Lower lobe of right lung (tissue), 2 donors: ENCODE results near the gene UBE2V1. TPM values are rescaled to one million over a fixed set of nuclear protein-coding genes. Genes with fewer than 3 reads are reported as not detected.

ENCODE experiments used
- ATAC-seq, 2 donors: fragments of 200-7000 bp; cut with Tn5 transposase; one replicate each; pipeline ENCODE4 v1.9.1; 2020 to 2022; ENCODE audit warnings: mild to moderate bottlenecking in 2 of 2, moderate library complexity in 2 of 2
- DNase-seq: peaks from one replicate; pipeline ENCODE4 v3.0.0-alpha.2; 2020
- H3K27ac ChIP-seq: fragments of 200-600 bp; one replicate; pipeline ENCODE4 v1.8.0; 2022
- H3K27me3 ChIP-seq: fragments of 200-600 bp; one replicate; pipeline ENCODE4 v1.8.0; 2022; ENCODE audit warnings: low read depth
- H3K36me3 ChIP-seq: fragments of 200-600 bp; one replicate; pipeline ENCODE4 v1.8.0; 2022; ENCODE audit warnings: mild to moderate bottlenecking
- H3K4me1 ChIP-seq: fragments of 200-600 bp; one replicate; pipeline ENCODE4 v1.8.0; 2022
- H3K4me3 ChIP-seq: fragments of 200-600 bp; one replicate; pipeline ENCODE4 v1.8.0; 2022; ENCODE audit warnings: mild to moderate bottlenecking
- H3K9me3 ChIP-seq: fragments of 200-600 bp; one replicate; pipeline ENCODE4 v1.8.0; 2022
- CTCF ChIP-seq: fragments of 200-600 bp; IDR thresholded peaks from one replicate; pipeline ENCODE4 v1.8.0; 2022; ENCODE audit warnings: antibody characterized with exemption, mild to moderate bottlenecking
- intact Hi-C: fragments of 100-400 bp; cut with DNase I; formaldehyde crosslinking; loops from one replicate; pipeline ENCODE4 v1.11.0; 2022
- total RNA-seq: library from RNA; stranded (reverse); fragmentation: NEBNext Ultra II Directional; extraction: Animal tissue kit (Norgen Biotek cat#: 25700); gene quantifications from one replicate; pipeline ENCODE4 v1.2.1, GENCODE V29; 2021
- donor health status: DM: no; HTN: yes; CAD: no; lungs with severe emphysema.

The UBE2V1 gene
- total RNA-seq, 1 donor from 2014 or later, result 83.4 TPM

- peaks cover 12% of the 10 kb centered on the region for H3K4me1 ChIP-seq
- H3K27me3 ChIP-seq, result no peaks in the 10 kb centered on the region
- TF ChIP-seq CTCF, result no peak
- H3K27ac ChIP-seq, result no peak overlapping the region
- ATAC-seq (peak in 1 of 2 donors; percentile 15), DNase-seq (no peak)
- H3K4me3 ChIP-seq, result no peak overlapping the region
- peaks cover 63% of the 10 kb centered on the region for H3K36me3 ChIP-seq
- intact Hi-C loops, result no loop called here
- H3K9me3 ChIP-seq, result no peaks in the 10 kb centered on the region
Measured at GRCh38 chr20:50133474-50134217, 20.7 kb upstream of the UBE2V1 start.

- H3K27ac ChIP-seq, result no peak overlapping the region
- H3K9me3 ChIP-seq, result no peaks in the 10 kb centered on the region
- H3K4me3 ChIP-seq, result no peak overlapping the region
- DNase-seq, result no peak
- H3K4me1 ChIP-seq, result peaks cover 6% of the 10 kb centered on the region
- ATAC-seq, result no peak
- intact Hi-C loops, result no loop called here
- no peak for TF ChIP-seq CTCF
- H3K36me3 ChIP-seq, result peaks cover 69% of the 10 kb centered on the region
- H3K27me3 ChIP-seq, result no peaks in the 10 kb centered on the region
Measured at GRCh38 chr20:50133041-50133440, 20.1 kb upstream of the UBE2V1 start.

- H3K4me3 ChIP-seq, result no peak overlapping the region
- TF ChIP-seq CTCF, result no peak
- ATAC-seq (peak; percentile 22 to 42), DNase-seq (no peak)
- H3K27me3 ChIP-seq, result no peaks in the 10 kb centered on the region
- peaks cover 89% of the 10 kb centered on the region for H3K36me3 ChIP-seq
- H3K4me1 ChIP-seq, result no peaks in the 10 kb centered on the region
- intact Hi-C loops, result no loop called here
- no peaks in the 10 kb centered on the region for H3K9me3 ChIP-seq
- H3K27ac ChIP-seq, result no peak overlapping the region
Measured at GRCh38 chr20:50130995-50131394, 18.0 kb upstream of the UBE2V1 start.

- peaks cover 95% of the 10 kb centered on the region for H3K36me3 ChIP-seq
- H3K27ac ChIP-seq, result no peak overlapping the region
- ATAC-seq, result no peak
- no peak for DNase-seq
- intact Hi-C loops, result no loop called here
- no peaks in the 10 kb centered on the region for H3K27me3 ChIP-seq
- H3K4me3 ChIP-seq, result no peak overlapping the region
- no peaks in the 10 kb centered on the region for H3K9me3 ChIP-seq
- TF ChIP-seq CTCF, result no peak
- no peaks in the 10 kb centered on the region for H3K4me1 ChIP-seq
Measured at GRCh38 chr20:50130356-50130723, 17.4 kb upstream of the UBE2V1 start.

- no peak for ATAC-seq
- Histone ChIP-seq H3K4me1 (no peaks in the 10 kb centered on the region), H3K9me3 (no peaks in the 10 kb centered on the region), H3K27ac (no peak overlapping the region), H3K4me3 (no peak overlapping the region), H3K36me3 (peaks cover 95% of the 10 kb centered on the region), H3K27me3 (no peaks in the 10 kb centered on the region)
- no peak for DNase-seq
- TF ChIP-seq CTCF, result no peak
- intact Hi-C loops, result no loop called here
Measured at GRCh38 chr20:50129662-50130355, 16.9 kb upstream of the UBE2V1 start.
